ENCODE measurements around the gene RILPL2.
"Not testable (repeated sequence)": the region's sequence is repeated elsewhere in the genome, so short reads cannot be mapped to it uniquely, and the experiment has no call there.

The RILPL2 gene

DNA sequence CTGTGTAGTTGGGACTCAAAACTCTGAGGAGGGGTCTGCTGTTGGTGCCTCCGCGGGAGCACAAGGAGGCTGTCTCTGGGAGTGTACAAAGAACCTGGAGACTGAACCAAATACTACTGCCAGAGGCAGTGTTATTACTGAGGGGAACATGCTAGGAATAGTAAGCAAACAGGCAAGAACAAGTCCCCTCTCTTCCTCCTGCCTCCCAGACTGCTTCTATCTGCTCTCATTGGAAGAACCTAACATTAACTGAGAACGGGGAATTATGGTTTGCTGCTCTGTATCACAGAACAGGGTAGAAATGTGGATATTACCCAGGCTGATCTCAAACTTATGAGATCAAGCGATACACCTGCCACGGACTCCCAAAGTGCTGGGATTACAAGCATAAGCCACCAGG is 57.1 kb downstream of the RILPL2 start:
- DNase-seq: no peak

DNA sequence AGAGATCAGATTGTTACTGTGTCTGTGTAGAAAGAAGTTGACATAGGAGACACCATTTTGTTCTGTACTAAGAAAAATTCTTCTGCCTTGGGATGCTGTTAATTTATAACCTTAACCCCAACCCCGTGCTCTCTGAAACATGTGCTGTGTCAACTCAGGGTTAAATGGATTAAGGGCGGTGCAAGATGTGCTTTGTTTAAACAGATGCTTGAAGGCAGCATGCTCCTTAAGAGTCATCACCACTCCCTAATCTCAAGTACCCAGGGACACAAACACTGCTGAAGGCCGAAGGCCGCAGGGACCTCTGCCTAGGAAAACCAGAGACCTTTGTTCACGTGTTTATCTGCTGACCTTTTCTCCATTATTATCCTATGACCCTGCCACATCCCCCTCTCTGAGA is 64.1 kb downstream of the RILPL2 start:
- not testable (repeated sequence) for DNase-seq

DNA sequence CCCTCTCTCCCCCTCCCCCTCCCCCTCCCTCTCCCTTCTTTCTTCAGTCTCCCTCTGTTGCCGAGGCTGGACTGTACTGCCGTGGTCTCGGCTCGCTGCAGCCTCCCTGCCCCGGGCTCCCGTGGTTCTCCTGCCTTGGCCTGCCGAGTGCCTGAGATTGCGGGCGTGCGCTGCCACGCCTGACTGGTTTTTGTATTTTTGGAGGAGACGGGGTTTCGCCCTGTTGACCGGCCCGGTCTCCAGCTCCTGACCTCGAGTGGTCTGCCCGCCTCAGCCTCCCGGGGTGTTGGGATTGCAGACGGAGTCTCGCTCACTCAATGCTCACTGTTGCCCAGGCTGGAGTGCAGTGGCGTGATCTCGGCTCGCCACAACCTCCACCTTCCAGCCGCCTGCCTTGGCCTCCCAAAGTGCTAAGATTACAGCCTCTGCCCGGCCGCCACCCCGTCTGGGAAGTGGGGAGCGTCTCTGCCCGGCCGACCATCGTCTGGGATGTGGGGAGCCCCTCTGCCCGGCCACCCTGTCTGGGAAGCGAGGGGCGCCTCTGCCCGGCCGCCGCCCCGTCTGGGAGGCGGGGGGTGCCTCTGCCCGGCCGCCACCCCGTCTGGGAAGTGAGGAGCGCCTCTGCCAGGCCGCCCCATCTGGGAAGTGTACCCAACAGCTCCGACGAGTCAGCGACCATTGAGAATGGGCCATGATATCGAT is 64.7 kb downstream of the RILPL2 start:
- DNase-seq: not testable (repeated sequence)

DNA sequence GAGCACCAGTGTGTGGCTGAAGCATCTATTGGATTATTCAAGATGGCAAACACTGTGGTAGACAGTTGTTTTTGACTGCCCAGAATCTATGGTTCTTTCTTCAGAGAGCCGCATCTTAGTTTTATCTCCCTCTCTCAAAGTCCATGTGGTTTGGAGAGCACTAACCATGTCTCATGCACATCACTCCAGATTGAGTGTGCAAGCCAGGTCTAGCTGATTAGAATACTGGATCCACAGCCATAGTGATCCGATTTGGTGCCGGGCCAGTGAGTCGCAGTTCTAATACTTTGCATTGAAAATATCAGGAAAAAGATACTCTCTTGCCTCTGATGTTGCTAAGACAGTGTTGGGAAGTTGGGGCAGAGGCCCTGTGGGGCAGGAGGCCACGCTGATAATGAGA is 67.3 kb downstream of the RILPL2 start:
- no peak for DNase-seq

- not testable (repeated sequence) for DNase-seq
These were observed 68.1 kb downstream of the RILPL2 start for GRCh38 chr12:123368431-123368830.

DNA sequence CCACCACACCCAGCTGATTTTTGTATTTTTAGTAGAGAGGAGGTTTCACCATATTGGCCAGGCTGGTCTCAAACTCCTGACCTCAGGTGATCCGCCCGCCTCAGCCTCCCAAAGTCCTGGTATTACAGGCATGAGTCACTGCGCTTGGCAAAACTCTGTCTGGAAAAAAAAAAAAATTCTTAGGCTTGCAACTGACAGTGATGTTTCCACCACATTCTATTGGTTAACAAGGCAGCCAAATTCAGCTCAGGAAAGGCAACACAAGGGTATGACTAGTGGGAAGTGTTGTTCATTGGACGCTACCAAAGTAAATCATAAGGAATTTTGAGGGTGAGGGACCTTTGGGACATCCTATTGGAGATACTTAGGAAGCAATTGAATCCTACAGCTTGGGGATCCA is 69.0 kb downstream of the RILPL2 start:
- no peak for DNase-seq
